Uterus (tissue), 4 donors: ENCODE measurements around the gene PLPP7. TPM values are rescaled to one million over a fixed set of nuclear protein-coding genes. Genes with fewer than 3 reads are reported as not detected.

Source experiments
- DNase-seq, 2 donors: peaks; one replicate each; pipeline ENCODE4 v3.0.0-alpha.2; 2019 to 2020
- H3K27ac ChIP-seq, 2 donors: fragments of 200-600 bp; sonication (generic); 1 replicate in 1 of 2; 2 replicates in 1 of 2; pipeline ENCODE4 v1.5.1; 2016 to 2018
- H3K27me3 ChIP-seq, 2 donors: fragments of 200-600 bp; sonication (generic); one replicate each; pipeline ENCODE4 v1.5.1; 2018 to 2019; ENCODE audit warnings: control low read depth in 1 of 2
- H3K36me3 ChIP-seq, 2 donors: fragments of 200-600 bp; sonication (generic); one replicate each; pipeline ENCODE4 v1.5.1; 2019; ENCODE audit warnings: control low read depth in 1 of 2
- H3K4me1 ChIP-seq, 2 donors: fragments of 200-600 bp; sonication (generic); one replicate each; pipeline ENCODE4 v1.5.1; 2018 to 2019; ENCODE audit warnings: control low read depth in 1 of 2
- H3K4me3 ChIP-seq, 2 donors: fragments of 200-600 bp; sonication (generic); 1 replicate in 1 of 2; 2 replicates in 1 of 2; pipeline ENCODE4 v1.5.1; 2018 to 2019; ENCODE audit warnings: mild to moderate bottlenecking in 1 of 2
- H3K9me3 ChIP-seq, 2 donors: fragments of 200-600 bp; sonication (generic); one replicate each; pipeline ENCODE4 v1.5.1; 2019; ENCODE audit warnings: control low read depth in 1 of 2
- CTCF ChIP-seq, 4 experiments: fragments of 200-600 bp in 2 of 4; fragments of 450-650 bp in 2 of 4; sonication (generic) in 2 of 4; IDR thresholded peaks; one replicate each; pipeline ENCODE4 v1.5.1; 2016 to 2019; ENCODE audit warnings: antibody characterized with exemption in 4 of 4, mild to moderate bottlenecking in 2 of 4, moderate library complexity in 1 of 4
- POLR2A ChIP-seq, 2 donors: fragments of 450-650 bp; IDR thresholded peaks; one replicate each; pipeline ENCODE4 v1.6.1; 2016; ENCODE audit warnings: antibody characterized with exemption in 2 of 2, mild to moderate bottlenecking in 1 of 2, moderate library complexity in 1 of 2
- intact Hi-C: fragments of 100-400 bp; cut with DNase I; formaldehyde crosslinking; loops from one replicate; pipeline ENCODE4 v1.15.1; 2023; ENCODE audit warnings: low total_unique reads
- total RNA-seq, 4 donors: library from RNA; depleted of rRNA in 3 of 4; stranded (reverse); fragments of >200 nt in 3 of 4; gene quantifications; one replicate each; pipeline versions ENCODE4 v1.1.0 to v1.2.4, GENCODE V29; 2014 to 2023
- donor health status: DM: yes; HTN: yes; CAD: no.

Gene PLPP7
- total RNA-seq, 4 donors from 2014 or later, result 6.3 to 45.3 (median 8.1) TPM

DNA sequence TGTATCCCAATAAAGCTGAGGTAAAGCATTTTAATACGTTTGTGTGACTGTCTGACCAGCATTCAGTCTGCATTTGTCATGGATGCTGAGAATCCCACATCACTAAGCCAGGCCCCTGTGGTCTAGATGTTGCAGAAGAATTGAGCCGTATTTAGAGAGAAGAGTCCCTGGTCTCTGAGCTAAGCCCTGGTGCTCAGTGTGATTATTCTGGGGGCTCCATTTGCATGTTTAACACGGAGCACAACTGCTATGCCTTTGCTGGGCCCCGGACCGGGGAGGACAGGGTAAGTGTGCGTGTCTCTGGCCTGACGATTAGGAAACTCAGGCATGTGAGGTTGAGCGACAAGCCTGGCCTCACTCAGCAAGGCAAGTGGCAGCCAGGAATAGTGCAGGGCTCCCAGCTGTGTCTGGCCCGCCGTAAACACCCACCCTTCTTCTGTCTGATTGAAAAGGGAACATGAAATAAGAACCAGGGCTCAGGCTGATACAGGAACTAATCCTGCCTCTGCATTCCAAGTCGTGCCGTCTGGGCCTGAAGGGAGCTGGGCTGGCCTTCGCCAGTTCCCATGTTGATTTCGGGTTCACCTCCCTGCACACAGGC is 35.5 kb upstream of the PLPP7 start:
- intact Hi-C loops, result loop anchor here (10.0 kb wide), 1 partner anchor 1961 kb away; no protein-coding TSS in a partner anchor
- no peaks in the 10 kb centered on the region for H3K4me1 ChIP-seq
- no peaks in the 10 kb centered on the region for H3K36me3 ChIP-seq
- no peaks in the 10 kb centered on the region for H3K27me3 ChIP-seq
- TF ChIP-seq POLR2A (IDR thresholded peaks at IDR 0.05) (no peak), CTCF (IDR thresholded peaks at IDR 0.05) (no peak)
- no peak for DNase-seq
- H3K9me3 ChIP-seq, result no peaks in the 10 kb centered on the region
- H3K4me3 ChIP-seq, result no peak overlapping the region
- H3K27ac ChIP-seq, result no peak overlapping the region

- TF ChIP-seq POLR2A (IDR thresholded peaks at IDR 0.05) (no peak), CTCF (IDR thresholded peaks at IDR 0.05) (no peak)
Observed at GRCh38 chr9:131254626-131255025, 34.9 kb upstream of the PLPP7 start.

GRCh38 chr9:131255676-131256197 is 33.8 kb upstream of the PLPP7 start:
- H3K4me1 ChIP-seq, result no peaks in the 10 kb centered on the region
- H3K9me3 ChIP-seq, result no peaks in the 10 kb centered on the region
- intact Hi-C loops, result loop anchor here (10.0 kb wide), 1 partner anchor 1959 kb away; no protein-coding TSS in a partner anchor
- no peak overlapping the region for H3K4me3 ChIP-seq
- H3K36me3 ChIP-seq, result no peaks in the 10 kb centered on the region
- H3K27ac ChIP-seq, result peak overlapping the region in 1 of 2 donors; percentile 55
- no peak for DNase-seq
- TF ChIP-seq POLR2A (IDR thresholded peaks at IDR 0.05) (no peak), CTCF (IDR thresholded peaks at IDR 0.05) (no peak)
- no peaks in the 10 kb centered on the region for H3K27me3 ChIP-seq

More at GRCh38 chr9:131254626-131255025, 34.9 kb upstream of the PLPP7 start:
- Histone ChIP-seq H3K9me3 (no peaks in the 10 kb centered on the region), H3K36me3 (no peaks in the 10 kb centered on the region), H3K4me1 (no peaks in the 10 kb centered on the region), H3K4me3 (no peak overlapping the region), H3K27ac (no peak overlapping the region), H3K27me3 (no peaks in the 10 kb centered on the region)
- intact Hi-C loops, result loop anchor here (10.0 kb wide), 1 partner anchor 1960 kb away; no protein-coding TSS in a partner anchor
- no peak for DNase-seq

GRCh38 chr9:131257266-131258025 is 32.1 kb upstream of the PLPP7 start:
- H3K27ac ChIP-seq, result no peak overlapping the region
- TF ChIP-seq CTCF (IDR thresholded peaks at IDR 0.05) (no peak), POLR2A (IDR thresholded peaks at IDR 0.05) (no peak)
- no peak overlapping the region for H3K4me3 ChIP-seq
- intact Hi-C loops, result loop anchor here (10.0 kb wide), 1 partner anchor 1957 kb away; no protein-coding TSS in a partner anchor
- DNase-seq, result no peak
- H3K36me3 ChIP-seq, result no peaks in the 10 kb centered on the region
- no peaks in the 10 kb centered on the region for H3K4me1 ChIP-seq
- H3K27me3 ChIP-seq, result no peaks in the 10 kb centered on the region
- no peaks in the 10 kb centered on the region for H3K9me3 ChIP-seq

DNA sequence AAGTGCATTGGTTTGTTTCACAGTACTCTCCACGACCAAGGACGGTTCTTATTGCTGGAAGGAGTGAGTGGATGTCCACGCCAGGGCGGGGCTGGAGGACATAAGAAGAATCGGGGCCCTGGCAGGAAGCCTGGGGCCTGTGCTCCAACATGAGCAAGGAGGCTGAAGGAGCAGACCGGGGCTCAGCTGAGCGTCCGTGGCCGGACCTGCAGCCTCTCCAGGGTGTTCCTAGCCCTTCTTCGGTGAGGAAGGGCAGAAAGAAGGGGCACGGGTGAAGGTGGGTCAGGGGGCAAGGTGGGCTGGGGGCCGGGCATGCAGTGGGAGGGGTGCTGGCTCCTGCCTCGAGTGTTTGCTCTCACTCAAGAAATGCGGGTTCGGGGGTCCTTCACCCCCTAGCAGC is 31.3 kb upstream of the PLPP7 start:
- no peak overlapping the region for H3K27ac ChIP-seq
- H3K4me3 ChIP-seq, result no peak overlapping the region
- DNase-seq, result no peak
- intact Hi-C loops, result loop anchor here (10.0 kb wide), 1 partner anchor 1957 kb away; no protein-coding TSS in a partner anchor
- no peaks in the 10 kb centered on the region for H3K4me1 ChIP-seq
- TF ChIP-seq POLR2A (IDR thresholded peaks at IDR 0.05) (no peak), CTCF (IDR thresholded peaks at IDR 0.05) (no peak)
- no peaks in the 10 kb centered on the region for H3K27me3 ChIP-seq
- H3K36me3 ChIP-seq, result no peaks in the 10 kb centered on the region
- no peaks in the 10 kb centered on the region for H3K9me3 ChIP-seq
